Measurements from ENCODE around the gene C10orf90.

The C10orf90 gene

GRCh38 chr10:126423732-126424491 lies 246.6 kb downstream of the C10orf90 start:
- DNase-seq (ENCODE audit: low read depth): no peak

GRCh38 chr10:126422567-126422966 lies 247.9 kb downstream of the C10orf90 start:
- DNase-seq (ENCODE audit: low read depth): no peak

GRCh38 chr10:126421756-126422256 lies 248.7 kb downstream of the C10orf90 start:
- DNase-seq (ENCODE audit: low read depth): no peak

- DNase-seq (ENCODE audit: low read depth): no peak
Observed at GRCh38 chr10:126420567-126421300, 249.8 kb downstream of the C10orf90 start.

DNA sequence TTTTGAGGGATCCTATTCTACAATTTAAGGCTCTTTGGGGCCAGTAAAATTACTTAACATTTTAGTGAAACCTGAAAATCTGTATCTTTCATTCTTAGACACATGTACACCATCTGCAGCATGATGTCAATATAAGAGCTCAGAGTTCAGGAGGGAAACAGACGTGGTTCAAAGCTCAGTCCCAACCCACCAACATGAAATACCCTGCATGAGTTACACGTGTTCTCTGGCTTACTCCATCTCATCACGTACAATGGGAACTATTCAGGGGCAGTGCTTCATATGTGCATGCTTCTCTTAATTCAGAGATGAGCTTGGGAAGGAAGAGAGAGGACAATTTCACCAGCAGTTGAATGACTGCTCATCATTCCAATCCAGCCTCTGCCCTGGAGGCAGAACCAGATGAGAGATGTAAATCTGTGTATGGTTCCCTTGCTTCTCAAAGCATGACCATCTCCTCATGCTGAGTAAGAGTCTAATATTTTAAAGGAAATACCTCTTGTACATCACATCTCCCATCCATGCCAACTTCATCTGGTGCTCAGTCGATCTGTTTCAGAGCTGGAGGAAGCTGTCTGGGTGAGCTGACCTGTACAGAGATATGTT lies 253.2 kb downstream of the C10orf90 start:
- no peak for DNase-seq (ENCODE audit: low read depth)

DNA sequence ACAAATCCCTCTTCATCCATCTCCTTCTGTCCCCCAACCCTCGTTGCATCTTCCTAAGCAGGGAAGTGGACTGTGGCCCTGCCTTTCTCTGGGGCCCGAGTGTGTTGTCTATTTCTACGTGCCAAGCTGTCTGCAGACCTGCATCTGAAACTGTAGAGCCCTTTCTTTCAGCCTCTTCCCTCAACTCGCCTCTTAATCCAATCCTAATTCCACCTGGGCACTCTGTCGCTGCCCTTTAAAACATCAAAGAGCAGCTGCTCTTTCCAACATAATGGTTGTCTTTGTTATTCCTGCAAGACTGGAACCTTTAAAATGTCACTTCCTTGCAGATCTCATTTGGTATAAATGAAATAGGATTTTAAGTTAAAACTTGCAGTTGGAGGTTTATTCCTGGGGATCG lies 260.7 kb downstream of the C10orf90 start:
- DNase-seq (ENCODE audit: low read depth): no peak

DNA sequence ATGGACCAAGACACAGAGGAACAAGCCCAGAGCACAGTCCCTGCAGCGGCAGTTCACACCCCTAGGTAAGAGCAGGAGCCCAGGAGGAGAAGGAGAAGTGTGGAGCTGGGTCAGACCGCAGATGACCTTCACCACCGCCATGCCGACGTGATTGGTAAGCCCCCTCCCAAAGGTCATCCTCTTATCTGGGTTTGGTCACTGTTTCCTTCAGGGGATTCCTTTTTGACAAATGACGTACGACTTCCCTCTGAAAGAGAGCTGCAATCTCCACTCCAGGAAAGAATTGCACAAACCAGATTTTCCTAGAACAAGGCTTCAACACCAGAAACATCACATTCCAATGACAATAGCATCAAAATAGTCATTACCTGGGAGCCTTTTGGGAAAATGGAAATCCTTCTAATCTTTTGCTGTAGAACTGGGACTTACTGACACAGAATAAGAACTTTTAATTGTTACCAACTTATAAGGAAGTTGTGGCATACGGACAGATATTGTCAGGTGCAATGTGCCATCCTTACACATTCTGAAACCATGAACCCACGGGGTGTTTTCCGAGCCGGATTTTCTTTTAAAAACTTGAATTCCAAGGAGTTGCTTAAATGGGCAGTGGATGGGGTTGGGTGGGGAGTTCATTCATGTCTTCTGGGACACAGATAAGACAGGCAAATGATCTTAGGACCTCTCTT lies 261.4 kb downstream of the C10orf90 start:
- no peak for DNase-seq (ENCODE audit: low read depth)

DNA sequence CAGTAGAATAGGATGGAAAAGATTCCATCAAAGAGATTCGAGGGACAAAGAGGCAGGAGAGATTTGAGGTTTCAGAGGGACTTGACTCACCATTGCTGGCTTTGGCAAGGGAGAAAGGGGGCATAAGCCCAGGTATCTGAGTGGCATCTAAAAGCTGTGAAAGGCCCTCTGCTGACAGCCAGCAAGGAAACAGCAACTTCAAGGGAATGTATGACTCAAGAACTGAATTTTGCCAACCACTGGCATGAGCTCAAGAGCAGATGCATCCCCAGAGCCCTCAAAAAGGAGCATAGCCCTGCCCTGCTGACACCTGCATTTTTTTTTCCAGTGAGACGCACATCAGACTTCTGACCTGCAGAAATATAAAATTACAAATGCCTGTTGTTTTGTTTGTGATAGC lies 262.7 kb downstream of the C10orf90 start:
- DNase-seq (ENCODE audit: low read depth): no peak

DNA sequence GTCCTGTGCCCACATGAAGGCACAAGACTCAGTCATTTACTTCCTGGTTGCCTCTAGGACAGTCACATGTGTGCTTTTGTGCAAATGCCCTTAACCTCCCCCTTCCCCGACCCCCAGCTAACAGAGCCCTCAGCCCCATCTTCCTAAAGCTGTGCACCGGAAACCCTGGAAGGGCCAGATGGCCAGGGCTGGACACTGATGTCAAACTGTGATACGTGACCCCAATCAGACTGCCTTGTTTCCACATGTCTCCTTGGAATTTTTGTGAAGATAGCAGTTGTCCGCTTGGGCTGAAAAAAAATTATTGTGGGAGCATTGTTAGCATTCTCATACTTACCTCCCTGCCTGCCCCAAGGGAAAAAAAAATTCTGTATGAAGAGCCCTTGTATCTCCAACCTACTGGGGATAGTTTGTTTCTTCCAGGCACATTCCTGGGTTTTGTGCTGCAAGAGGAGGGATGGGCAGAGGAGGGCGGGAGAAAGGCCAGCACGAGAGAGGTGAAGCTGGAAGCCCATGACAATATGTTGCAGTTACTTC lies 265.2 kb downstream of the C10orf90 start:
- no peak for DNase-seq (ENCODE audit: low read depth)

- DNase-seq (ENCODE audit: low read depth): no peak
Observed at GRCh38 chr10:126402721-126403695, 267.5 kb downstream of the C10orf90 start.

DNA sequence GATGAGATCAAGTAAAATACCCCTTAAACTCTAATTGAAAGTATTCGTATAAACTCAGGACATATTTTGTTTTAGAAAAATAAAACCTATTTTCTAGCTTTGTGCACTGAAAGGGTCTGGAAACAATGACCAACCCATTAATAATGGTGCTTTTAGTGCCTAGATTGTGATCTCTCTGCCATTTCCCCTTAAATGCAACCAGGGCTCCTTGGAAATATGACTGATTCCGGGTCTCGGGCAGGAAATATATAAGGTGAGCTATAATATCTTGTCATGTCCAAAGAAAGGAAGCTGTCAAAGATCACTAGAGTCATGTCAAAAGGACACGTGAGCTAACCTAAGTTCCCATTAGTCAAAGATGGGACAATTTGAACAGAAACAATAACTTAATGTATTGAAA lies 269.9 kb downstream of the C10orf90 start:
- DNase-seq (ENCODE audit: low read depth): no peak

GRCh38 chr10:126398924-126399323 lies 271.6 kb downstream of the C10orf90 start:
- DNase-seq (ENCODE audit: low read depth): no peak

DNA sequence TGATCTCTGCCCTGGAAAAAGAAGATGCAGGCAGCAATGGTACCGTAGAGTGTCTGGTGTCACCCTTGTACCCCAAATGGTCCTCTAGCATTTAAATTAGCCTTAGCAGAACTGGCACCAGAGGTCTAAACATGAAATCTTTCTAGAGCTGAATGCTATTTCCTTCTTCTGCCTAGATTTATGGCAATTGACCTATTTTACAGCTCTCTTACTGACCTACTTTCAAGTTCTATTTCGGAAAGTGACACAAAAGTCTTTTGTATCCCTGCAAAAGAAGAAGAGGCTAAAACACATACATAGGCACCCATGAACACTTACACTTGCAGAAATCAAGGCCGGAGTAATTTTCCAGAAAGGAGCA lies 272.1 kb downstream of the C10orf90 start:
- DNase-seq (ENCODE audit: low read depth): no peak

DNA sequence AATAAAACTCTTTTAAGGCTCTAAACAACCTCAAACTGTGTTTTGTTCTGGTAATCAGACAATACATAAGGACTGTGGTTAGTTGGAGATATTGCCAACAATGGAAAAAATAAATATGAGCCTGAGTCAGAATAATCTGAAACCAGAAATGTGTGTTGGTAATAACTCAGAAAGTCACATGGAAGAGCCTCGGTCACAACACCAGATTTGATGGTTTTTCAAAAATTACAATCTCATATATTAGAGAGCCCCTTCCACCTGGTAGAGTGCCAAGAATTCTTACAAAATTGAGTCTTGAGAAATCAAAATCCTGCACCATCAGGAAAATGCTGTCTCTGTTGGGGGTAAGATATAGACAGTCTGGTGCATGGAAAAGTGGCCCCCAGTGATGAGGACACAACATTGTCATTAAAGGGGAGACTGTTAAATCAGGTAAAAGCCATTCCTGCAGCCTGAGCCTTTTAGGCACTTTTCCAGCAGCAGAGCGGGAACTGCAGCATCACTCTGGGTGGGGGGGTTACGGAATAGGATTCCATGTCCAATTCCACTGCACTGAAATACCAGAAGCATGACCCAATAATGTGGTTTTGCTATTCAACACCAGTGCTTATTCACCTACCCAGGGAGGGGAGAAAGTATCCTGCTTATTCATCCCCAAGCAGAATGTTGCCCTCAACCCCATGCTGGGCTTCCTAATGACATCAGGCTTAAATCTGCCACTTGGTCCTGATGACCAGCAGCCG lies 272.7 kb downstream of the C10orf90 start:
- no peak for DNase-seq (ENCODE audit: low read depth)

DNA sequence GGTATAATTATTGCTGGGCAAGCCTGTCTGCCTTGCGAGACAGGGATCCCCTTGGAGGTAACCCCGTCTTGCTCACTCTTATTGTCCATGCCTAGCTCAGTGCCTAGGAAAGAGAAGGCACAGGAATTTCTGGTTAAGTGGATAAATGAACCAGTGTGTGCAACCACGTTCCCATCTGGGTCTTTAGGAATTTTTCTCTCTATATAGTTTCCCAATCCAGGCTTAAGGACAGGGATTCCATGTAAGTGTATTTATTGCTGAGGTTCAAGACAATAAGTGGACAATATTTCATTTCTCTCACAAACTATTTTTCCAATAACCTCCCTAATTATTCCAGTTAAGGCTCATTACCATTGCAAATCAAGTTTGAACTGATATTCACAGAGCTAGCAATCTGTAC lies 273.3 kb downstream of the C10orf90 start:
- DNase-seq (ENCODE audit: low read depth): no peak

DNA sequence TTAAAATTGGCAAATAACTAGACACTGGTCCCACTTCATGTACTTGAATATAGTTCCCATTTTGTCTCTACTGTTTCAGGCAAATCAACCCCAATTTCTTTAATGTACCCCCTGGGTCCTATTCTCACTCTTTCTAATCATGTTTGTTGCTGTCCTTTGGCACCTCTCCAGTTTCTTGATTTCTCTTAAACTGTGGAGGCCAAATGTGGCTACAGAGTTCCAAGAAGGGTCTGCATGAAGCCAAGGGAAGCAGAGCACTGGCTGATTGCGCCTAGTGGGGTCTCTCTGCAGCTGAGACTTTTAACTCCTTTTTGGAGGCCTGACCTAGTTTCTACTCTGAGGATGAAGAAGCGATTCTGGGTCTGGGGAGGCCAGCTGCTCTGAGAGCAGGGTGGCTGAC lies 275.5 kb downstream of the C10orf90 start:
- DNase-seq (ENCODE audit: low read depth): no peak

DNA sequence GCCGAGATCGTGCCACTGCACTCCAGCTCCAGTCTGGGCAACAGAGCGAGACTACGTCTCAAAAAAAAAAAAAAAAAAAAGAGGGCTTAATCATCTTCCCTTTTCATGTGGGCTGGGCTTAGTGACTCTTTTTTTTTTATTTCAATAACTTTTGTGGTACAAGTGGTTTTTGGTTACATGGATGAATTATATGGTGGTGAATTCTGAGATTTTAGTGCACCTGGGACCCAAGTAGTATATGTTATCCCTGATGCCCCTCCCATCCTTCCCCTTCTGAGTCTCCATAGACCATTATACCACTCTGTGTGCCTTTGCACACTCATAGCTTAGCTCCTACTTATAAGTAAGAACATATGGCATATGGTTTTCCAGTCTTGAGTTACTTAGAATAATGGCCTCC lies 277.4 kb downstream of the C10orf90 start:
- no peak for DNase-seq (ENCODE audit: low read depth)

DNA sequence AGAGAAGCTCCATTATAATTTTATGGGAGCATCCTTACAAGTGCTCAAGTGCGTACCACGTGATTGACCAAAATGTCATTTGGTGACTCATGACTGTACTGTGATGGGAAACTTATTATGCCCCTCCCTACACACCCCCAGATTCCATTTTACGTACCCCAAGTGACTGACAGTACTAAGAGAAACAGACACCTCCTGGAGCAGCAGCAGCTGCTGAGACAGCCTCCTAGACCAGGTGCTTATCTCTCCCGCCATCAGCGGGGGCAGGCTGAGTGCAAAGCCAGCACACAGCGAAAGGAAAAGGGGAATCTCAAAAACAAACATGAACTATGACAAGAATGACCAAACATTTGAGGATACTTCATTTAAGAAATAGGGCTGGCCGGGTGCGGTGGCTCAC lies 278.0 kb downstream of the C10orf90 start:
- DNase-seq (ENCODE audit: low read depth): no peak

GRCh38 chr10:126392068-126392467 lies 278.4 kb downstream of the C10orf90 start:
- no peak for DNase-seq (ENCODE audit: low read depth)

DNA sequence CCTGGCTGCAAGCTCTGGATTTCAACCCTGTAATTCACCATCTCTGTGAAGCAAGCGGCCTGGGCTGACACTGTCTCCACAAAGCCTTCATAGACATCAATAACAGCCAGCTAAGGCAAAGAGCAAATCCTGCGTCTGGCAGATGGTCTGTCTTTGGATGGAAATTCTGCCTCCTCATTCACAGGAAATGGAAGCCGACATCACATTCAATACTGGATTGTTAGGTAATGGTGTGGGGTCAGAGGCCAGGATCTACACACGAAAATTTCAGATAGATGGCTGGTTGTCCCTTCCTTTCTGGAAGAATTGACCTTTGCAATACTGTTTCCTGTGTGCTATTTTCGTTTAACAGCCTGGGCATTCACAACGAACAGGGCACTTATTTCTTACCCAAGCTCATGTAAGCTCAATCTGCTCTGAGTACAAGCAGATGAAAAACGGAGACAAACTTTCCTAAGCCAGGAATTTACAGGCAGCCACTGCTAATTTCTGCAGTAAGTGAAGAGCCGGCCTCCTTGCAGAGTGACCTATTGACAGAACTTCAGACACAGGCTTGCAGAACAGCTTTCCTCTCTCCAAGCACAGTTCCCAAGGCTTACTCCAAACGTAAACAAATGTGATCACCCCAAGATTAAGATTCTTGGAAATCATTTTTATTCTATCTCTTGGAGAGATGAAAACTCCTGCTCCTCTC lies 279.2 kb downstream of the C10orf90 start:
- DNase-seq (ENCODE audit: low read depth): no peak

Measured in stimulated activated CD4-positive, alpha-beta T cell treated with anti-CD3 and anti-CD28 coated beads, Interleukin-2, amount 100 ng/mL, for 4 hours (primary cell).